Right hindlimb (tissue), 1 donor: ENCODE measurements around the gene PRM2.
A peak's percentile ranks its signal among the peaks of the same experiment; 100 is the strongest.

ENCODE experiments used
- DNase-seq: peaks from one replicate; pipeline ENCODE4 v3.0.0-alpha.2; 2018

Gene PRM2, protein sequence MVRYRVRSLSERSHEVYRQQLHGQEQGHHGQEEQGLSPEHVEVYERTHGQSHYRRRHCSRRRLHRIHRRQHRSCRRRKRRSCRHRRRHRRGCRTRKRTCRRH

DNA sequence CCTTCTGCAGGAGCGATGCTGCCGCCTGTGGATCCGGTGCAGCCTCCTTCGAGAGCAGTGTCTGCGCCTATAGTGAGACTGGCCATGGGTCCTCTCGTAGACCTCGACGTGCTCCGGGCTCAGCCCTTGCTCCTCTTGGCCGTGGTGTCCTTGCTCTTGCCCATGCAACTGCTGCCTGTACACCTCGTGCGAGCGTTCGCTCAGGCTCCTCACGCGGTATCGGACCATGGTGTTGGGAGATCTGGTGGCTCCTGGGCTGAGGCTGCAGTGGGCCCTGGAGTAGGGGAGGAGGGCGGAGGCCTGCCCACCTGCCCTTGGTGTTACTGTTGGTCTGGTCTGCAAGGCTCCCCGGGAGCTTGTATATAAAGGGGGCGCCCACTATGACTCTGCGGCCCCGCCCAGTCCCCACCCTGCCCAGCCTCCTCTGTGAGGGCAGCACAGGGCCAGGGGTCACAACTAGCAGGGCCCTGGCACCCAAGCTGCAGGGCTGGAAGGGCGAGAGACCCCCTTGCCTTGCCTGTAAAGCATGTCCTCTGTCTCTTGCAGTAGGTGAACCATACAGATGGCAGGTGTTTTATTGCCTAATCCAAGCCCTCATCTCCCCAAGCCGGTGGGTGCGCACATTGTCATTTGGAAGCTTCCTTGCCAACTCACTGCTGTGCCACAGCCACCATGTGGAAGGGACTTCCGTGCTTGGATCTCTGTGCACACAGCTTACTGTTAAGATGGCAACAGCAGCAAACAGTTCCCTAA lies at the start of gene PRM2:
TSS of gene PRM2 (minus strand) at position 338 of the 753 bp plus-strand sequence. CDS start at position 228, 110 bp downstream.
- no peak for DNase-seq

DNA sequence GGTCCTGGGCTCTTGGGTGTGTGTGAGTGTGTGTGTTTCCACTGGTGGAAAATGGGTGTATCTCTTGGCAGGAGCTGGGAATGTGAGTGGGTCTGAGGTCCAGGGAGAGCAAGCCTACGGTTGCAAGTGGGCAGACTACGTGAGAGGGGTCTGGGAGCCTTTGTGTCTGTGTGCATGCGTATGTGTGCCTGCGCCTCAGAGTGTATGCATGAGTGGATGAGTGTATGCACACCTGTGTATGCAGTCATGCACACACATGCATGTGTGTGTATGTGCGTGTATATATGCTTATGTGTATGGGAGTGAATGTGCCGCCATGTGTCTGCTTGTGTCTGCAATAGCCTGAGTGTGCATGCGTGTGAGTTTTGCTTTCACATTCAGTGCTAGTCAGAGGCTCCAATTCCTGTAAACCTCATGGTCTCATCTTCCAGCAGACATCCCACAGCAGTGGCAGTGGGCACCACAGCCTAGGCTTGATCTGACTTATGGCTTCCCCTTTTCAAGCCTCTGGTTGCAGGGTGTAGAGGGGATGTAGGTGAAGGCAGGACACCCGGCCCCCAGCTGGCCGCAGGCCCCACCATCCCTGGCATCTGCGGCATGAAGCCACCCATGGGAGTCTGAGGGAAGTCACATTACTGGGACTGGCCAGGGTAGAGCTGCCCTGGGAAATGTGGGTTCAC lies 49.3 kb upstream of the PRM2 start:
- DNase-seq, result no peak

DNA sequence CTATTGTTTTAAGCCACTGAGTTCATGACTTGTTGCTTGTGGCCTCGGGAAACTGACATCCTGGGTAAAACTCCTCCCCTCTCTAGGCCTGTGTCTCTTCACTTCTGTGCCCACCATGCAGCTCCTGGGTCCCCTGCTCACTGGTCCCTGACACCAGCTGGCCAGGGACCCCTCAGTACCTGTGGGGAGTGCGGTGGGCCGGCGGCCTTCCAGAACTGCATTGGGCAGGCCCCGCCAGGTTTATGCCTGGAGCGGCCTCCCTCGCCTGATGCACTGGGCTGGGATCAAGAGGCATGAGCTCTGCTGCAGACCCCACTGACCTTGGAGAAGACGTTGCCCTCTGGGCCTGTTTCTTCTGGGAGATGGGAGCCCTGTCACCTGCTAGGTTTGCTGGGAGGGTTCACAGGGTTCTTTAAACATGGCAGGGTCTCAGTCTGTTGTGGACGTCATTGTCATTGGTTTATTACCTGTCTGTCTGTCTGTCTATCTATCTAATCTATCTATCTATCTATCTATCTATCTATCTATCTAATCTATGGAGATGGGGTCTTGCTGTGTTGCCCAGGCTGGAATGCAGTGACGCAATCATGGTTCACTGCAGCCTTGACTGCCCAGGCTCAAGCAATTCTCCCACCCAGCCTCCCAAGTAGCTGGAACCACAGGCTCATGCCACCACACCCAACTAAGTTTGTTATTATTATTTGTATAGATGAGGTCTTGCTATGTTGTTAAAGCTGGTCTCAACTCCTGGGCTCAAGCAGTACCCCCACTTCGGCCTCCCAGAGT lies 47.5 kb upstream of the PRM2 start:
- no peak for DNase-seq

DNA sequence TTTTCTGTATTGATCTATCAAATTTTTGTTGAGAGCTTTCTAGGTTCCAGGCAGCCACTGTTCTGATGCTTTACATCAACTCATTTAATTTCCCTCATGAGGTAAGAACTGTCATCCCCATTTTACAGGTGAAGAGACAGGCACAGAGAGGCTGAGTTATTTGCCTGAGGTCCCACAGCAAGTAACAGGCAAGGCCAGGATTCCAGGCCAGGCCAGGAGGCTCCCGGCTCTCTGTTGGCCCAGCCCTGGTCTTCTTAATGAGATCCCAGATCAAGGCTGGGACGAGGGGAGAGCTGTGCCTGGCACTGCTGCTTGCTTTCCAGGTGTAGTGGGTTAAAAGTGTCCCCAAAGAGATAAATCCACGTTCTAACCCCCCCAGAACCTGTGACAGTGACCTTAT lies 46.5 kb upstream of the PRM2 start:
- DNase-seq, result no peak

DNA sequence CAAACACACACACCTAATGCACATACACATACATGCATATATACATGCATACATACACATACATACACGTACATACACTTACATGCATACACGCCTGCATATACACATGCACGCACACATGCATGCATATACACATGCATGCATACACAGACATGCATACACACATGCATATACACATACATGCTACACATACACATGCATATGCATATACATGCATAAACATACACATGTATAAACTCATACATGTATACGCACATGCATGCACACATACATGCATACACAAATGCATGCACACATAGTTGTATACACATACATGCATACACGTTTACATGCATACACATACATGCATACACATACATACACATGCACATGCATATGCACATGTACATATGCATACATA lies 45.4 kb upstream of the PRM2 start:
- no peak for DNase-seq

DNA sequence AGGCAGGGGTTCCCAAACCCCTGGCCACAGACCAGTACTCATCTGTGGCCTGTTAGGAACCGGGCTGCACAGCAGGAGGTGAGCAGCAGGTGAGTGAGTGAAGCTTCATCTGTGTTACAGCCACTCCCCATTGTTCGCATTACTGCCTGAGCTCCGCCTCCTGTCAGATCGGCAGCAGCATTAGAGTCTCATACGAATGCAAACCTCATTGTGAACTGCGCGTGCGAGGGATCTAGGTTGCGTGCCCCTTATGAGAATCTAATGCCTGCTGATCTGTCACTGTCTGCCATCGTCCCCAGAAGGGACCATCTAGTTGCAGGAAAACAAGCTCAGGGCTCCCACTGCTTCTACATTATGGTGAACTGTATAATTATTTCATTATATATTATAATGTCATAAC lies 43.9 kb upstream of the PRM2 start:
- no peak for DNase-seq

DNA sequence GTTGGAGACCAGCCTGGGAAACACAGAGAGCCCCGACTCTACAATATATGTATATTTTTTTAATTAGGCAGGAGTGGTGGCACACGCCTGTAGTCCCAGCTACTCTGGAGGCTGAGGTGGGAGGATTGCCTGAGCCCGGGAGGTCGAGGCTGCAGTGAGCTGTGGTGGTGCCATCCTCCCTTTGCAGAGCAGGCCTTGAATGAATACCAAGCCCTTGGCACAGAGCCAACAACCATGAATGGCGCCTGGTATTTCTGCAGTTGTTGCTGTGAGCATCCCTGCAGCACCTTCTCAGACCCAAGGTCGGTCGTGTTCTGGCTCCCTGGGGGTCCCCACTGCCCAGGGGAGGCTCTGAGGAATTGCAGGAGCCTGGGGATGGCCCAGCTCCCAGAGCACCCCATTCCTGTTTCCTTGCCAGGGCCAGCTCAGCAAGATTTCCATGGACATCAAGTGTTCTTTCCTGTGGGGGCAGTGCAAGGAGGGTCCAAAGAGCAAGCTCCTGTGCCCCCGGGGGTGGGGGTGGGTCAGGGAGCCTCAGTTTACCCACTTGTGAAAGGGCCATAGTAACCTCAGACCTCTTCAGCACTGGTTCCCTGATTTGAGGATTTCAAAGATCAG lies 43.4 kb upstream of the PRM2 start:
- no peak for DNase-seq

DNA sequence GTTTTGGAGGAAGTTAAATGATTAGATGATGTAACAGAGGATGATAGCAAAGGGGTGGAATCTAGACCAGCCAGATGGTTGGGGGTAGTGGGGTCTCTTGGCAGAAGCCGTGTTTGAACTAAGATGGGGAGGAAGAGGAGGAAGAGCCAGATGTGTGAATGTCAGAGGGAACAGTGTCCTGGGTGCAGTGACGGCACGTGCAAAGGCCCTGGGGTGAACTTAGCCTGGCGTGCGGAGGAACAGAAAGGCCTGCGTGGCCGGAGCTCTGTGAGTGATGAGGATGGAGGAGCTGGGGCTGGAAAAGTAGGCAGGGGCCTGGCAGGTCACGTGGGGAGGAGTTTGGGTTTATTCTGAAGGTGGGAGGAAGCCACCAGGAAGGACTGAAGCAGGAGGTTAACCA lies 42.5 kb upstream of the PRM2 start:
- DNase-seq, result no peak

DNA sequence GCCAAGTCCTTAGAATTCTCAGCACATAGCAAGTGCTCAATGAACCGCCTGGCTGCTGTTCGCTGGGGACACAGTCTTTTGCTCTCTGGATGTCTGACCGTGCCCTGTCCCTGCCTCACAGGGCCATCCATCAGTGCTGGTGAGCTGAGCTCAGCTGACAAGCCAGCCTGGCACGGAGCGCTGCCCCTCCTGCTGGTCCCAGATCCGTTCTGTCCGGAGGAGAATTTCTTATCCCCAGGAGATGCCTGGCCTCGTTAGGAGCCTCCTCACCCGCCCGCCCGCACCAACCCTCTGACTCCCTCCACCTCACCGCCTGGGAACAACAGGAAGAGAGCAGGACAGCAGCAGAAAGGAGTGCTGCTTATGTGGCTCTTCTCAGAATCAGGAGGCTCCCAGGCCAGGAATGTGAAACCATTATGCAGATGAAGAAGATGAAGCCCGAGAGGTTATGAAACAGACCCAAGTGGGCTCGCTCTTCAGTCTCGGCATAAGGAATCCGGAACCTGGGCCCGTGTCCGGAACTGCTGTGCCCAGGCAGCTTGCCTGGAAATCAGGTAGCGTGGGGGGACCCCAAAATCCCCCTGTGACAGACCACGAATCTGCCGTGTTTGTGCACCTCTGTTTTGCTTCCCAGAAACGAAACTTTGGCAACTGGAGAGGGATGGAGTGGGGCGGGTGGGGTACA lies 40.2 kb upstream of the PRM2 start:
- DNase-seq, result no peak

DNA sequence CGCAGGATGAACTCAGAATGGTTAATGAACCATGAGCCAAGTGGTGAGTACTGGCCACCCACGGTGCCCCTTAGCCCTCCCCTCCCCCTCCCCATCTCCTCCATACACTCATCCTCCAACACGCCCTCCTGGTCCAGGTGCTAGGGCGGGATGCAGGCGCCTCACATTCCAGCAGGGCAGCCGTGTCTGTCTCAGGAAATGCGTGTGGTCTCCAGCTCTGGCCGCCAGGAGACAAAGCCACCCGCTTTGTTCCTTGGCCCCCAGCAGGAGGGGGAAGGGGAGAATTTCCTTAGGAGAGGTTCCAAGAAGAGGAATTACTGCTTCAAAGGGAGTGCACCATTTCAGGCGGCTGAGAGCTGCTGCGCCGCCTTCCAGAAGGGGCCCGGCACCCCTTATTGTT lies 39.2 kb upstream of the PRM2 start:
- peak; percentile 50 for DNase-seq

DNA sequence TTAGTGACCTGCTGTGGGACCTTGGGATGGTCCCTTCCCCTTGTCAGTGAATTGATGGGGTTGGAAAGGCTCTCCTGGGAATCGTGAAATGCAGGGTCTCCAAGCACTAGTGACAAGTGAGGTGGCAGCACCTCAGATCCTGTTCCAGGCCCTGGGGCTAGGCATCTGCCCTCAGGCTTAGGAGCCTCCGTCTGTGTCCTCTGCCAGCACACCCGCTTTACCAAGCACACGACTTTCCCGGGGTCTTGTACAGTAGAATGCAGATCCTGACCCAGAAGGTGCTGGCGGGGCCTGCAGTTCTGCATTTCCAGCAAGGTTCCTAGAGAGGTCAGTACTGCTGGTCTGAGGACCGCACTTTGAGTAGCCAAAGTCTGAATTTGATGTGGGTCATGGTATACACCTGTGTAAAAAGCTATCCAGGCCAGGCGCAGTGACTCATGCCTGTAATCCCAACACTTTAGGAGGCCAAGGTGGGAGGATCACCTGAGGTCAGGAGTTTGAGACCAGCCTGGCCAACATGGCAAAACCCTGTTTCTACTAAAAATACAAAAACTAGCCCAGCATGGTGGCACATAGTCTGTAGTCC lies 38.1 kb upstream of the PRM2 start:
- DNase-seq, result no peak

DNA sequence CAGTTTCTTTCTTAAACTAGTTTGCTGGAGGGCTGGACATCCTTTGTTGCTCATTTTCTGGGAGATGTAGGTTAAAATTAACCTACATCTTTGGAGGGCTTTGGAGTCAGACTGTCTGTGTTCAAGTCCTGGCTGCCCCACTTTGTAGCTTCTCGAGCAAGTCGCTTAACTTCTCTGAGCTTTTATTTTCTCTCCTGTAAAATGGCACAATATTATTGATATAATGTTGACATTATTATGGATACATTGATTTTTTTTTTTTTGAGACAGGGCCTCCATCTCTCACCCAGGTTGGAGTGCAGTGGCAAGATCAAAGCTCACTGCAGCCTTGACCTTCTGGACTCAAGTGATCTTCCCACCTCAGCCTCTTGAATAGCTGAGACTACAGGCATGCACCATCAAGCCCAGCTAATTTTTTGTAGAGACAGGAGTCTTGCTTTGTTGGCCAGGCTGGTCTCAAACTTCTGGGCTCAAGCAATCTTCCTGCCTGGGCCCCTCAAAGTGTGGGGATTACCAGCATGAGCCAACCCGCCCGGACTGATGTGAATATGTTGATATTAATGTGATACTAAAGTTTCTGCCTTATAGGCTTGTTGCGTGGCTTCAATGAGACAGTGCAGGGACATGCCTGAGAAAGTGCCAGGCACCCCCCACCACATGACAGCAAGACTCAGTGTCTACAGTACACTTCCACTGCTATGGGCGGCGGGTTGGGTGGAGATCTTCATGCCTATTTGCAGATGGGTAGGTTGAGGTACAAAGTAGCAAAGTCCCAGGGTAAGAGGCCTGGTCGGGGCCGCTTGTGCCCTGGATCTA lies 37.4 kb upstream of the PRM2 start:
- no peak for DNase-seq

DNA sequence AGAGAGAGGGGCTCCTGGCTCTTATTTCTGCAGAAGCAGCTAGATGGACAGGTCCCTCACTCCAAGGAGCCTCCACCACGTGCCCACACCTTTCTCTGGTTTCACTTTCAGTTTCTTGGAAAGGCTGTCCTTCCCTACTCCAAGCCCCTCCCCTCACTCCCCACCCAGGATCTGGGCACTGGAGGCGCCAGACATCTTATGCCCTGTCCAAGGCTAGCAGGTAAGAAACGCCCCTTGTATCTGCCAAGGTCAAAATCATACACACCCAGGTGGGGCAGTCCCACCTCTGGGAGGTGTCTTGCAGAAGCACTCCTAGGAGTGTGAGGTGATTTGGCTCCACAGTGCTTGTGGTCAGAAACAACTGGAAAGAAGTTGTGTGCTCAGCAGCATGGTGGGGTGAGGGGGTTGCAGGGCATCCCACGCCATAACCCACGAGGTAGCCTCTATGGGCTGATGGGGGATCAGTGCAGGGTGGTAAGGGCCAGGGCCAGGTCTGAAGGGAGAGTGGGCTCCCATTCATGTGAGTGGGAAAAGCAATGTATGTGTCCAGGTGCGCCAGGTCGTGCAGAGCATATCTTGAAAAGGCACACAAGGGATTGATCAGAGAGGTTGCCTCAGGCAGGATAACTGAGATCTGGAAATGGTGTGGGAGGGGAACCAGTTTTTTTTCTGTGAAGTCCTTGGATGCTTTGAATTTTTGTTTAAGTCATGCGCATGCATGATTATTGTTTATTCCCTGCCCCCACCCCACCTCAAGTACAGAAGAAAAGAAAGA lies 36.6 kb upstream of the PRM2 start:
- DNase-seq, result no peak

DNA sequence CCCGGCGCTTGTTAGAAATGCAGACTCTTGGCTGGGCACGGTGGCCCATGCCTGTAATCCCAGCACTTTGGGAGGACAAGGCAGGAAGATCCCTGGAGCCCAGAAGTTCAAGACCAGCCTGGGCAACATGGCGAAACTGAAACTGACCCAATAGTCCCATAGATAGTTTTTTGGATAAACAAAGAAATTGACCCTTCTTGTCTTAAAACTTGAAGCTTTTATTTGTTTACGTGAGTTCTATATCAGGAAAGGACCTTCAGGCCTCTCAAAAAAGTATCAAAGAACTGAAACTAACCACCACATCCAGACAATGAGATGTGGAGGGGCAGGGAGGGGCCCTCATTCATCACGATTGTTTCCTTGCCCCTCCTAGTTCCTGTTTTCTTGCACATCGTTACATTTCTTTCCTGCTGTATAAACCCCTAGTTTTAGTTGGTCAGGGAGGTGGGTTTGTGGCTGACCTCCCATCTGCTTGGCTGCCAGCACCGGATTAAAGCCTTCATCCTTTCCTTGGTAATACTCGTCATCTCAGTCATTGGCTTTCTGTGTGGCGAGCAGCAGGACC lies 34.8 kb upstream of the PRM2 start:
- no peak for DNase-seq

DNA sequence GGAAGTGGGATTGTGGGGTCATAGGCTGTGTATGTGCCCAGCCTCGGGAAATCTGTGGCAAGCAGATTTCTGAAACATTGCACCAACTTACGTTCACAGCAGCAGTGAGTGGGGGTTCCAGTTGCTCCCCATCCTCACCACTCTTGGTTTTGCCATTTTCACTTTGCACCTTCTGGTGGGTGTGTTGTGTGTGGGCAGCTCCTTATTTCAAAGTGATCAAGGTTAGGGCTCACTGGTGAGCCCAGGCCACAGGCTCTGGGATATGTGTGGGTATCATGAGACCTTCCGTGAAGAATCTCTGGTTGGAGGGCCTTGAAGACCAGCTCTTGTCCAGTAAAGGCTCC lies 34.3 kb upstream of the PRM2 start:
- no peak for DNase-seq

DNA sequence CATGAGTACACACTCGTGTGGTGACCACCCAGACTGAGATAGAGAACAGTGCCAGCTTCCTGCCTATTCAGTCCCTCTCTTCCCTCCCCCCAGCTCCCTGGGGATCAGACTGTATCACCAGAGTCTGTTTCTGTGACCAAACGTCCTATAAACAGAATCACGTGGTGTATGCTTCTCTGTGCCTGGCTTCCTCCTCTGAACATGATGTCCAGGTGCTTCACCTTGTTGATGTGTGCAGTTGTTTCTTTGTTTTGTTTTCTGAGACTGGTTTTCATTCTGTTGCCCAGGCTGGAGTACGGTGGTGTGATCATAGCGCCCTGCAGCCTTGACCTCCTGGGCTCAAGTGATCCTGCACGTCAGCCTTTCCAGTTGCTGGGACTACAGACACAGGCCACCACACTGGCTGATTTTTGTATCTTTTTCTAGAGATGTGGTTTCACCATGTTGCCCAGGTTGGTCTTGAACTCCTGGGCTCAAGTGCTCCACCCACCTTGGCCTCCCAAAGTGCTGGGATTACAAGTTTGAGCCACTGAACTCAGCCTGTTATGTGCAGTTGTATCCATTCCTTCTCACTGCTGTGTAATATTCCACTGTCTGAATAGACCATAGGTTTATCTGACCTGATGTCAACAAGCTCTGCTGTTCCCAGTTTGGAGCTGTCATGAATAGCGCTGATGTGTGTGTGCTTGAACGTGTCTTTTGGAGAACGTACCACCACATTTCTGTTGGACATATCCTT lies 33.8 kb upstream of the PRM2 start:
- no peak for DNase-seq

DNA sequence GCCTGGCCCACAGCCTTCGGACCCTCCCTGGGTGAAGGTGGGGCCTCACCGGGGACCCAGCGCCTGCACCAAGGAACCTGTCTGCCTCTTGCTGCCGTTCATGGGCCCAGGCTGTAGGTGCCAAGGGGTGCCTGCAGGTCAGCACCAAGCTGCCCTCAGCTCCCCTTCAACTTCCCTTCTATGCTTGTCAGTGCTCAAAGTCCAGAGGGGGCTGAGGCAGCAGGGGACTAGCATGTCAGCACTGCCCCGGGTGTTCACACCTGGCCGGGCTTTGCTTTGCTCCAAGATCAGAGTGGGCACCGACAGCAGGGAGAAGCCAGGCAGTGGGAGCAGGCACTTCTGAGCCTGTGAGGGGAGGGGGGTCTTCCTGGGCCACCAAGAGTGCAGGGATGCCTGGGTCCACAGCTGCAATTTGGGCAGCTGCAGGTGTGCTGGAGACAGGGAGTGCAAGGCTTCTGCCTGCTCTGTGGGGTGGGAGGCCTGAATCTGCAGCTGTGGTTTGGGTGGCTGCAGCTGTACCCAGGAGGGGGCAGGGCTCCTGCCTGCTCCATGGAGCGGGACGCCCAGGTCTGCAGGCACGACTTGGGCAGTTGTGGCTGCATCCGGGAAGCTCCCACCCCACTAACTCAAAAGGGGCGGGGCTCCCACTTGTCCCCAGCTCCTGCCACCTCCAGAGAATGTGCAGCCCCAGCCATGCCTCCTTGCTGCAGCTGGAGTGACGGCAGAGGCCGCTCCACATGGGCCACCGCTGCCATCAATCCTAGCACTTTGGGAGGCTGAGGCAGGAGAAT lies 32.4 kb upstream of the PRM2 start:
- DNase-seq, result no peak

DNA sequence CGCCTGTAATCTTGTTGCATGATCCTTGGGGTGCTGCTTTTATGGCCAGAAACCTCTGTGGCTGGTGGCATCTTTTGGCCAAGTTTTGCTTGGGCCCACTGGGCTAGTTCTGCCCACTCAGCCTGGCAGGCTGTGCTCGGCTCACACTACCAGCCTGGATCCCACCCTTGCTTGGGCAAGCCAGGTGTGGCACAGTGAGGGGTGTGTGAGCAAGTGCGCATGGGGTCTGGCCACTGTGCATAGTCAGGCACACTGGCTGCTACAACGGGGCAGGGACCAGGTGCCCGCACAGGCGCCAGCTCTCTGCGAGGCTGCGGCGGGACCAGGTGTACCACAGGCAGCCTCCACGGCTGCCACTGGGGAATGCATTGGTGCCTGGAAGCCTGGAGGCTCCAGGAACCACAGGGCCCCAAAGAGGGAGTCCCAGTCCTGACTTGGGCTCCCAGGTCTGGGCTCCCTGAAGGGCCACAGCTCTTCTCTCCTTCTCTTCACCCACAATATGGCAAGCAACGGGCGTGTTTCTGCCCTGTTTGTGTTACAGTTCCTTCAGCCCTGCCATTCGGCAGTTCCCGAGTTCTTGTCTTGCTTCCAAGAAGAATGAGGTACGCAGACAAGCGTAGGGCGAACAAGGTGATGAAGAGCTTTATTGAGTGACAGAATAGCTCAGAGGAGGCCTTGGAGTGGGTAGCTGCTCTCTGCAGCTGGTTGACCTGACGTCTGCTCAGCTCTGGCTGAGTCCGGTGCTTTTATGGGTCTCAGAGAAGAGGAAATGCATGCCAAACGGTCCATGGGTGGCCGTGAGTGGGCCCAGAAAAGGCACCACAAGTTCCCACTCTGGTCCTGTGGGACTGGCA lies 31.6 kb upstream of the PRM2 start:
- DNase-seq, result no peak
